ENCODE results near the gene PTCD3.
A peak's percentile ranks its signal among the peaks of the same experiment; 100 is the strongest.

The PTCD3 gene

GRCh38 chr2:86082756-86083155, 23.3 kb upstream of the PTCD3 start:
- no peak for DNase-seq (ENCODE audit: low spot score)

GRCh38 chr2:86087936-86088850, 17.8 kb upstream of the PTCD3 start:
- DNase-seq (ENCODE audit: low spot score), result peak; percentile 21

DNA sequence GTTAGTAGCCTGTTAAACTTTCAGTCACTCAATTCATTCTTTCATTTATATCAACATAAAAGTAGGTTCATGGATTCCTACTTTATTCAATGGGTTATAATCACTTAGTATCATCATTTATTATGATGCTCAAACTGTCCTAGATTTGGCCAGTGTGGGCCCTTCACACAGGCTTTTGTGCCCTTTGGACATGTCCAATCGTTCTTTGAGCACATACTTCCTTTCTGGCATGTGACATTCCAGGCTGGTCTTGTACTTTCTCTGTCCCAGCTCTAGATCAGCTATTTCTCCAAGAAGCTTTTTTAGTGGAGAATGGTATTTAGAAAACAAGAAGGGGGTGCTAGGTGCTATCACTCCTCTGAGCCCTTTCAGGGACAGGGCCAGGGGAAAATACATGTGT, 11.8 kb upstream of the PTCD3 start:
- DNase-seq (ENCODE audit: low spot score), result no peak

- no peak for DNase-seq (ENCODE audit: low spot score)
Observed at GRCh38 chr2:86097114-86097896, 8.7 kb upstream of the PTCD3 start.

- DNase-seq (ENCODE audit: low spot score), result no peak
Observed at GRCh38 chr2:86097913-86098312, 8.1 kb upstream of the PTCD3 start.

GRCh38 chr2:86102157-86102556, 3.9 kb upstream of the PTCD3 start:
- no peak for DNase-seq (ENCODE audit: low spot score)

GRCh38 chr2:86105252-86105968, 625 bp upstream of the PTCD3 start, which contains the start of gene POLR1A:
Gene POLR1A, minus strand, starts transcription at chr2:86105886. Its CDS starts 110 bp downstream, at chr2:86105776.
- peak; percentile 75 for DNase-seq (ENCODE audit: low spot score)

- DNase-seq (ENCODE audit: low spot score), result peak; percentile 5
Observed at GRCh38 chr2:86107031-86107430, 996 bp downstream of the PTCD3 start.

DNA sequence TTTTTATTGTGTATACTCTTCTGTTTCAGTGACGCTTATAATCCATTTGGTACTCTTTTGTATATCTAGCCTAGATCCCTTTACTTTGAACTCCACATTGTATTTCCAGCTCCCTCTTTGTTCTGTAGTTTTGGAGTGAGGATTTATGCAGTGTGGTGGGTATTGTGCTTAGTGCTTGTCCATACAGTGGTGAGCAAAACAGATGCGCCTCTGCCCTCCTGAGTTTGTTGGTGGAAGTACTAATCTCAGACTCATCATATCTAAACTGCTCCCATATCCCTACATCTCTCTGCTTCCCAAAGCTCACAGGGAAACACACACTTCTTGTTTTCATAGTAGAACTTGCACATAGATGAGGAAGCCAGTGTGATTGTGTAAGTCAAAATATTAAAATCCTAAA, 12.1 kb downstream of the PTCD3 start:
- no peak for DNase-seq (ENCODE audit: low spot score)

GRCh38 chr2:86123328-86123925, 17.4 kb downstream of the PTCD3 start:
- DNase-seq (ENCODE audit: low spot score), result no peak

GRCh38 chr2:86124683-86125082, 18.6 kb downstream of the PTCD3 start:
- DNase-seq (ENCODE audit: low spot score), result no peak

- DNase-seq (ENCODE audit: low spot score), result no peak
Observed at GRCh38 chr2:86134709-86135108, 28.7 kb downstream of the PTCD3 start.

DNA sequence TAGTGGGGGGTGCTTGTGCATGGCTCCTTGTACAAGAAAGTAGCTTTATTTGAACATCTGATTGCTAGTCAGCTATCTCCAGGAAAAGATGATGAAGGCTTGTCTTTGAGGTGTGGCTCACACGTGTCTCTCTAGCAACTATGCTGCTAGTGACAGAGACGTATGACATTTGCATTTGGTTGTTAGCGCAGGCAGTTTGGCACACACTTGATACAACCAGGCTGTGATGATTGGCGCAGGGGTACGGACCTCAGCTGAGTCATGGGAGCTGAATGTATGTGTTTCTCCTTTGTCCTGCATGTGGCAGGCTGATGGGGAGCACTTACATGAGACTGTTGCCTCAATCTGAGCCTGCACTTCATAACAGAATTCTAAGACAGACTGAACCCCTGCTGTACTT, 29.6 kb downstream of the PTCD3 start:
- no peak for DNase-seq (ENCODE audit: low spot score)

DNA sequence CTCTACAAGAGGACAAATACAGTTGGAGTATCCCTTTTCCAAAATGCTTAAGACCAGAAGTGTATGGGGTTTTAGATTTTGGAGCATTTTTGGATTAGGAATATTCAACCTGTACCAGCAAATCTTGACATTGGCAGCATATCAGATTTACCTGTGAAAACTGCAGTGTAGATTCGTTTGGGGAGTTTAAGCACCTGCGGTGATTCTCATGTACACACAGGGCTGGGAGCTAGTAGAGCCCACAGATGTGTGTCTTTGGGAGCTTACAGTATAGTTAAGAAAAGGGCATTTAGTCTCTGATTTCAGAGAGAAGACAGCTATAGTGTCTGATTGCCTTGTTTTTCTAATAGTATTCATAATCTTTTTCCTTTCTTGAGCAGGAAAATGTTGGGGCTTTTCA, 30.1 kb downstream of the PTCD3 start:
- no peak for DNase-seq (ENCODE audit: low spot score)

GRCh38 chr2:86138736-86139625, 32.9 kb downstream of the PTCD3 start:
- no peak for DNase-seq (ENCODE audit: low spot score)

DNA sequence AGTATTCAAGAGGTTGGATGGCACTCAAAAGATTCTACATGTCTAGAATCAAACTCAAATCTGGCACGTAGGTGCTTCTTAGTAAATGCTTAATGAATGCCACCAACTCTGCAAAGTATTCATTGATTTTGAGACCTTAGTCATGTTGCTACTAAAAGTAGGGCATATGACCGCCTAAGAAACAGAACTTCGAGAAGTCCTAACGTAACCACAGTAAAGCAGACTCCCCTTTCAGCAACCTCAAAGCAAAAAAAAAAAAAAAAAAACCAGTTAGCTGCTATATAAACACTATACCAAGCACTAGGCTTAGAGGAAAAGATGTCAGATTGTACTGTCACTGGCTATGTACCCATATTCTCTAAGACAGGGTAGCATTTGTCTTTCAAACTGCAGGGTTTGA, 33.9 kb downstream of the PTCD3 start:
- DNase-seq (ENCODE audit: low spot score), result no peak

DNA sequence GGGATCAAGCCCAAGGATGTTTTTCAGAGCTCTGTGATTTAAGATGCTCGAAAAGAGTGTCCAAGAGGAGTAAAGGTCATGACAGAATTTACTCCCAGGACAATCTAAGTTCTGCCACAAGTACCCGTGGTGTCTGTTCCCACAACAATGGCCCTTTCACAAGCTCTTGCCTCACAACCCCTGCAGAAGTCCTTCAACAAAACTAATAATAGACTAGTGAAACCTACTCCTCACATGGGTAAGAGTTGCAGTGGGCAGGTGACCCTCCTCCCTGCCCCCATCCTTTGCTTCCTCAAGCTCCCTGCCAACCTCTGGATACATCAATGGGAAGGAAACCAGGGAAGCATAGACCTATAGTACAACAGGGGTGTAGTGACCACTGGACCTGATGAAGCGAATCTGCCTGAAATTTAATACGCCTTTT, 34.9 kb downstream of the PTCD3 start:
- no peak for DNase-seq (ENCODE audit: low spot score)

GRCh38 chr2:86142436-86143257, 36.6 kb downstream of the PTCD3 start:
- DNase-seq (ENCODE audit: low spot score), result no peak

DNA sequence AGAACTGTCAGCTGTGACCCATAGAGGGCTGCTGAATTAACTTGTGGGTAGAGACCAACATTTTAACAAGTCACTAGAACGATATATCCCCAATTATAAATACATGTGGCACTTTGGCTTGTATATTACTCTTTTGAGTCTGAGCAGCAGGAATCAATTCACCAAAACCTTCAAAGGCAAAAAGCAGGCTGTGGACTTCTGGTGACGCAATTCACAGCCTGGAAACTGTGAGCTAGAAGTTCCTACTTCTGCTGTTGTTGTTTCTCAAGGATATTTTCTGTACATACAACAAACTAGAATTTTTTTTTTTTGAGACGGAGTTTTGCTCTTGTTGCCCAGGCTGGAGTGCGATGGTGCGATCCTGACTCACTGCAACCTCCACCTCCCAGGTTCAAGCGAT, 37.3 kb downstream of the PTCD3 start:
- DNase-seq (ENCODE audit: low spot score), result no peak

All from hepatic stellate cell (primary cell).